Measurements from ENCODE around the gene DNAJC10. TPM values are rescaled to one million over a fixed set of nuclear protein-coding genes. Genes with fewer than 3 reads are reported as not detected.

DNAJC10 gene
- total and polyA plus RNA-seq, 2 experiments from 2014 or later: 67.3 to 120 TPM

DNA sequence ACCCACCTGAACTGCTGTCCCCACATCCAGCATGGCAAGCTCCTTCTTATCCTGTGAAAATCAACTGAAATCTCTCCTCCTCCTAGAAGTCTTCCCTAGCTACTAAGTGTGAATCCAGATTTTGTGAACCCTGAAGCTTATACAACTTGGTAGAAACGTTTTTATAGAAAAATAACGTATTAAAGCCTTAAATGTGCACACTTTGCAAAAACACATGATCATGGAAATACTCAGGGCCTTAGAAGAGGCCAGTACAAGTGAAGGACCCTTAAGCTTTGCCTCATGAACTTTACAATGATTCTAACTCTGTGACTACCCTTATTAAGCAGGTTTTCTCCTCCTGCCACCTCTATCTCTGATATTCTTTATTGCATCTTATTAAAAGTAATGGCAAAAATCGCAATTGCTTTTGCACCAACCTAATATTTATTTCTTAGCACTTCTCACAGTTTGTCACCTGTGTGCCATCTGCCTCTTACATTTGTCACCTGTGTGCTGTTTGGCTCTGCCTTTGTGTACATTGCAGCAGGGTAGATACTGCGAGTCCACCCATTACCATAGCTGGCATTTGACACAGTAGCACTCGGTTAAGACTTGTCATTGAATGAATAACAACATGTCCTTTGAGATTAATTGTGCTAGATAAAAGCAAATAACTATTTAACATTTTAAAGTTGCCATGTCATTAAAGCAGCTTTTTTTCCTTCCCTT, 108.2 kb downstream of the DNAJC10 start:
- 65% methylated on average over 5 of the region's 5 CpGs for WGBS (ENCODE audit: low lambda C conversion rate, missing lambda C conversion rate)

DNA sequence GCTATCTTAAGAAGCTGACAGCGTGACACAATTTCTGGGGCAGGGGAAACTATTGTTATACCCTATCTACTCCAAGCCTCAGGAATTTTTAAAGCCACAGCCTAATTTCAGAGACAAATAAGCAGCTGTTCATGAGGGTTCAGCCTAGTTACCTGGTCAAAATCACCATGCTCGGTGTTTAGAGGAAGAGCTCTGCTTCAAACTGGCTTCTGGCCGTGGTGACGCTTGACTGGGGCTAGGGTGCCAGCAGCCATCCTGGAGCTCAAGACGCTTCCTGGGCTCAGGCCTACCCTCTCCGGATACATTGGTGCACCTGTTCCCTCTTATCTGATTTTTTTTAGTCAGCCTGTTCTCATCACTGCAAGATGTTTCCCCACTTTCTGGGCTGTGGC, 108.7 kb downstream of the DNAJC10 start:
- Histone ChIP-seq H3K4me1 (ENCODE audit: insufficient read depth) (peaks cover 12% of the 10 kb centered on the region), H3K79me2 (no peaks in the 10 kb centered on the region), H3K27me3 (no peaks in the 10 kb centered on the region), H3K36me3 (replicated peaks; ENCODE audit: insufficient read depth, low read depth) (no peaks in the 10 kb centered on the region), H3K27ac (no peak overlapping the region), H3K4me3 (no peak overlapping the region), H3K9me2 (replicated peaks; ENCODE audit: insufficient read depth) (no peaks in the 10 kb centered on the region), H4K20me1 (ENCODE audit: insufficient read depth, poor library complexity, severe bottlenecking) (no peaks in the 10 kb centered on the region), H2AFZ (no peak overlapping the region), H3K4me2 (no peak overlapping the region), H3K9me3 (ENCODE audit: low read depth) (no peaks in the 10 kb centered on the region)
- DNase-seq (ENCODE audit: low spot score): no peak
- WGBS (ENCODE audit: low lambda C conversion rate, missing lambda C conversion rate): 74% methylated on average over 6 of the region's 6 CpGs
- no peak for TF ChIP-seq EZH2phosphoT487 (IDR thresholded peaks at IDR 0.05; ENCODE audit: low read depth, severe bottlenecking, unreplicated experiment)
- TF ChIP-seq, protein P1, sequence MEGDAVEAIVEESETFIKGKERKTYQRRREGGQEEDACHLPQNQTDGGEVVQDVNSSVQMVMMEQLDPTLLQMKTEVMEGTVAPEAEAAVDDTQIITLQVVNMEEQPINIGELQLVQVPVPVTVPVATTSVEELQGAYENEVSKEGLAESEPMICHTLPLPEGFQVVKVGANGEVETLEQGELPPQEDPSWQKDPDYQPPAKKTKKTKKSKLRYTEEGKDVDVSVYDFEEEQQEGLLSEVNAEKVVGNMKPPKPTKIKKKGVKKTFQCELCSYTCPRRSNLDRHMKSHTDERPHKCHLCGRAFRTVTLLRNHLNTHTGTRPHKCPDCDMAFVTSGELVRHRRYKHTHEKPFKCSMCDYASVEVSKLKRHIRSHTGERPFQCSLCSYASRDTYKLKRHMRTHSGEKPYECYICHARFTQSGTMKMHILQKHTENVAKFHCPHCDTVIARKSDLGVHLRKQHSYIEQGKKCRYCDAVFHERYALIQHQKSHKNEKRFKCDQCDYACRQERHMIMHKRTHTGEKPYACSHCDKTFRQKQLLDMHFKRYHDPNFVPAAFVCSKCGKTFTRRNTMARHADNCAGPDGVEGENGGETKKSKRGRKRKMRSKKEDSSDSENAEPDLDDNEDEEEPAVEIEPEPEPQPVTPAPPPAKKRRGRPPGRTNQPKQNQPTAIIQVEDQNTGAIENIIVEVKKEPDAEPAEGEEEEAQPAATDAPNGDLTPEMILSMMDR (IDR thresholded peaks at IDR 0.05; ENCODE audit: poor library complexity): no peak
- TF ChIP-seq EZH2 (IDR thresholded peaks at IDR 0.05; ENCODE audit: borderline replicate concordance): no peak

More for the DNA sequence above, 108.2 kb downstream of the DNAJC10 start:
- Histone ChIP-seq H4K20me1 (ENCODE audit: insufficient read depth, poor library complexity, severe bottlenecking) (no peaks in the 10 kb centered on the region), H3K9me2 (replicated peaks; ENCODE audit: insufficient read depth) (no peaks in the 10 kb centered on the region), H3K27me3 (no peaks in the 10 kb centered on the region), H3K4me1 (ENCODE audit: insufficient read depth) (peaks cover 12% of the 10 kb centered on the region), H3K79me2 (no peaks in the 10 kb centered on the region), H2AFZ (no peak overlapping the region), H3K36me3 (replicated peaks; ENCODE audit: insufficient read depth, low read depth) (no peaks in the 10 kb centered on the region), H3K4me2 (no peak overlapping the region), H3K4me3 (no peak overlapping the region), H3K27ac (no peak overlapping the region), H3K9me3 (ENCODE audit: low read depth) (no peaks in the 10 kb centered on the region)
- TF ChIP-seq EZH2phosphoT487 (IDR thresholded peaks at IDR 0.05; ENCODE audit: low read depth, severe bottlenecking, unreplicated experiment) (no peak), EZH2 (IDR thresholded peaks at IDR 0.05; ENCODE audit: borderline replicate concordance) (no peak)
- TF ChIP-seq, protein P1 (IDR thresholded peaks at IDR 0.05; ENCODE audit: poor library complexity): no peak
- DNase-seq (ENCODE audit: low spot score): no peak

DNA sequence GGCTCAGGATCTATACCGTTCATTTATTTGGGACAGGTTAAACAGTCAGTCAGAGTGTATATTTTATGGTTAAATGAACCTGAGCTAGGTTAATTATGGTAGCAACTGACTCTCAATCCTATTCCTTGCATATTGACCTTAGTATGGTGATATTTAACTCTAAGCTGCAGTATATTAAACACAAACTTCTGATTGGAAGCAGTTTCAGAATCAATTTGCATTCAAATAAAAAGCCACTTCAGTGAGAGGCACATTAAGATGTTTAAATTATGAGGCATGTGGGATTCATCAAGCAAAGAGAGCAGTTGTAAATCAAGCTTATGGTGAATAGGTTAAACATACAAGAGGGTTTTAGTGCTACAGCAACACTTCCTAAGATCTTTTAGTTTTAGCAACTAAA, 110.0 kb downstream of the DNAJC10 start:
- H3K79me2 ChIP-seq: no peaks in the 10 kb centered on the region
- H3K4me2 ChIP-seq: peak overlapping the region; percentile 48
- 13% methylated on average over 1 of the region's 1 CpG for WGBS (ENCODE audit: low lambda C conversion rate, missing lambda C conversion rate)
- peaks cover 12% of the 10 kb centered on the region for H3K4me1 ChIP-seq (ENCODE audit: insufficient read depth)
- no peak for TF ChIP-seq EZH2 (IDR thresholded peaks at IDR 0.05; ENCODE audit: borderline replicate concordance)
- TF ChIP-seq, protein P1 (IDR thresholded peaks at IDR 0.05; ENCODE audit: poor library complexity): no peak
- no peak for TF ChIP-seq EZH2phosphoT487 (IDR thresholded peaks at IDR 0.05; ENCODE audit: low read depth, severe bottlenecking, unreplicated experiment)
- peak overlapping the region; percentile 15 for H3K27ac ChIP-seq
- no peaks in the 10 kb centered on the region for H3K36me3 ChIP-seq (replicated peaks; ENCODE audit: insufficient read depth, low read depth)
- H4K20me1 ChIP-seq (ENCODE audit: insufficient read depth, poor library complexity, severe bottlenecking): no peaks in the 10 kb centered on the region
- H3K4me3 ChIP-seq: no peak overlapping the region
- H3K9me2 ChIP-seq (replicated peaks; ENCODE audit: insufficient read depth): no peaks in the 10 kb centered on the region
- no peaks in the 10 kb centered on the region for H3K9me3 ChIP-seq (ENCODE audit: low read depth)
- no peaks in the 10 kb centered on the region for H3K27me3 ChIP-seq
- H2AFZ ChIP-seq: no peak overlapping the region
- DNase-seq (ENCODE audit: low spot score): no peak
